ENCODE measurements around the gene KCTD12. TPM values are rescaled to one million over a fixed set of nuclear protein-coding genes. Genes with fewer than 3 reads are reported as not detected.

KCTD12 gene
- total RNA-seq, 4 donors from 2014 or later, result 11.4 to 47.0 (median 21.3) TPM

- H3K4me1 ChIP-seq, result no peaks in the 10 kb centered on the region
- no peaks in the 10 kb centered on the region for H3K27me3 ChIP-seq
- H3K36me3 ChIP-seq, result no peaks in the 10 kb centered on the region
- no peak overlapping the region for H3K27ac ChIP-seq
- H3K4me3 ChIP-seq, result no peak overlapping the region
- H3K9me3 ChIP-seq, result no peaks in the 10 kb centered on the region
- TF ChIP-seq CTCF (IDR thresholded peaks at IDR 0.05) (no peak), POLR2A (IDR thresholded peaks at IDR 0.05) (no peak)
- no peak for DNase-seq
These were observed 11.7 kb downstream of the KCTD12 start for GRCh38 chr13:76874479-76874878.

GRCh38 chr13:76873445-76873844, 12.8 kb downstream of the KCTD12 start:
- DNase-seq, result no peak
- no peaks in the 10 kb centered on the region for H3K27me3 ChIP-seq
- no peaks in the 10 kb centered on the region for H3K4me1 ChIP-seq
- H3K9me3 ChIP-seq, result no peaks in the 10 kb centered on the region
- H3K4me3 ChIP-seq, result no peak overlapping the region
- H3K36me3 ChIP-seq, result no peaks in the 10 kb centered on the region
- H3K27ac ChIP-seq, result no peak overlapping the region
- TF ChIP-seq CTCF (IDR thresholded peaks at IDR 0.05), result no peak
- TF ChIP-seq POLR2A (IDR thresholded peaks at IDR 0.05), result no peak

- no peak overlapping the region for H3K4me3 ChIP-seq
- no peaks in the 10 kb centered on the region for H3K36me3 ChIP-seq
- no peak overlapping the region for H3K27ac ChIP-seq
- no peak for TF ChIP-seq CTCF (IDR thresholded peaks at IDR 0.05)
- TF ChIP-seq POLR2A (IDR thresholded peaks at IDR 0.05), result no peak
- H3K9me3 ChIP-seq, result no peaks in the 10 kb centered on the region
- H3K4me1 ChIP-seq, result no peaks in the 10 kb centered on the region
- DNase-seq, result no peak
- H3K27me3 ChIP-seq, result no peaks in the 10 kb centered on the region
These were observed 13.5 kb downstream of the KCTD12 start for GRCh38 chr13:76872675-76873074.

- Histone ChIP-seq H3K4me3 (no peak overlapping the region), H3K36me3 (no peaks in the 10 kb centered on the region), H3K27me3 (no peaks in the 10 kb centered on the region), H3K27ac (no peak overlapping the region), H3K4me1 (no peaks in the 10 kb centered on the region), H3K9me3 (no peaks in the 10 kb centered on the region)
- DNase-seq, result no peak
- TF ChIP-seq POLR2A (IDR thresholded peaks at IDR 0.05) (no peak), CTCF (IDR thresholded peaks at IDR 0.05) (no peak)
These were observed 14.8 kb downstream of the KCTD12 start for GRCh38 chr13:76871432-76871831.

- TF ChIP-seq CTCF (IDR thresholded peaks at IDR 0.05) (no peak), POLR2A (IDR thresholded peaks at IDR 0.05) (no peak)
- no peaks in the 10 kb centered on the region for H3K4me1 ChIP-seq
- DNase-seq, result no peak
- H3K36me3 ChIP-seq, result no peaks in the 10 kb centered on the region
- H3K27ac ChIP-seq, result no peak overlapping the region
- no peak overlapping the region for H3K4me3 ChIP-seq
- no peaks in the 10 kb centered on the region for H3K9me3 ChIP-seq
- H3K27me3 ChIP-seq, result no peaks in the 10 kb centered on the region
These were observed 17.8 kb downstream of the KCTD12 start for GRCh38 chr13:76868371-76868770.

GRCh38 chr13:76865996-76866503, 20.2 kb downstream of the KCTD12 start:
- no peak for DNase-seq
- no peak overlapping the region for H3K27ac ChIP-seq
- no peaks in the 10 kb centered on the region for H3K36me3 ChIP-seq
- H3K4me3 ChIP-seq, result no peak overlapping the region
- H3K4me1 ChIP-seq, result no peaks in the 10 kb centered on the region
- H3K9me3 ChIP-seq, result no peaks in the 10 kb centered on the region
- no peak for TF ChIP-seq CTCF (IDR thresholded peaks at IDR 0.05)
- TF ChIP-seq POLR2A (IDR thresholded peaks at IDR 0.05), result no peak
- no peaks in the 10 kb centered on the region for H3K27me3 ChIP-seq

Measured in Peyer's patch (tissue), 4 donors.